Choroid plexus epithelial cell (primary cell): ENCODE results near the gene KRTAP10-12.
"Not testable (repeated sequence)": the region's sequence is repeated elsewhere in the genome, so short reads cannot be mapped to it uniquely, and the experiment has no call there.

Source experiments
- DNase-seq: peaks from one replicate; pipeline ENCODE4 v3.0.0-alpha.2; 2010; ENCODE audit warnings: low read depth
- H3K4me3 ChIP-seq: 2 replicates; pipeline ENCODE4 v1.5.1; 2011; ENCODE audit warnings: low read depth, mild to moderate bottlenecking, control low read depth, low read length, moderate library complexity
- TF ChIP-seq, protein P1 (sequence below): conservative IDR thresholded peaks from 2 replicates; pipeline ENCODE4 v1.5.1; 2011; ENCODE audit warnings: low read depth, mild to moderate bottlenecking, control low read depth, inconsistent platforms, low read length, moderate library complexity

The KRTAP10-12 gene

DNA sequence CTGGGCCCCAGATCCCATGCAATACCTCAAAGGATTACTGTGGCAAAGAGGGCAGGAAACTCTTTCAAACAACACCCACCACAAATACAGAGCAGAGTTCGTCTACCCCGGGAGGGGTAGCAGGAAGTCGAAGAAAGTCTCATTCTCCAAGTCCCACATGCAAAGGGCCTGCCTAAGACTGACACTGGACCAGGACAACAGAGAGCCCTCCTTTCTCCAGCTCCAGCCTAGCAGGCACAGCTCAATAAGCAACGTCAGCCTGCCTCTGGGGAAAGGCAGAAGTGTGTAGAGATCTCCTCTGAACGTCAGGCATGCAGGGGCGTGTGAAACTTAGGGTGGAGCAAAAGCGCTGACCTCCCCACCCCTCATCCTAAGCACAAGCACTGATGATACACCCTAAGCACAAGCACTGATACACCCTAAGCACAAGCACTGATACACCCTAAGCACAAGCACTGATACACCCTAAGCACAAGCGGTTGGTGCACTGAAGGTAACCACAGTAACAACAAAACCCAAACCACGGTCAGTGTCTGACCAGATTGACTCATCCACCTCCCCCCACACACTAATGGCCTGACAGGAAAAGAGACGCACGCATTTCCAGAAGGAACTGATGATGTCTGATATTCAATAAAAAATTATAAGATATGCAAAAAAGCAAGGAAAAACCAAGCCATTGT is 37.9 kb upstream of the KRTAP10-12 start:
- TF ChIP-seq, protein P1, sequence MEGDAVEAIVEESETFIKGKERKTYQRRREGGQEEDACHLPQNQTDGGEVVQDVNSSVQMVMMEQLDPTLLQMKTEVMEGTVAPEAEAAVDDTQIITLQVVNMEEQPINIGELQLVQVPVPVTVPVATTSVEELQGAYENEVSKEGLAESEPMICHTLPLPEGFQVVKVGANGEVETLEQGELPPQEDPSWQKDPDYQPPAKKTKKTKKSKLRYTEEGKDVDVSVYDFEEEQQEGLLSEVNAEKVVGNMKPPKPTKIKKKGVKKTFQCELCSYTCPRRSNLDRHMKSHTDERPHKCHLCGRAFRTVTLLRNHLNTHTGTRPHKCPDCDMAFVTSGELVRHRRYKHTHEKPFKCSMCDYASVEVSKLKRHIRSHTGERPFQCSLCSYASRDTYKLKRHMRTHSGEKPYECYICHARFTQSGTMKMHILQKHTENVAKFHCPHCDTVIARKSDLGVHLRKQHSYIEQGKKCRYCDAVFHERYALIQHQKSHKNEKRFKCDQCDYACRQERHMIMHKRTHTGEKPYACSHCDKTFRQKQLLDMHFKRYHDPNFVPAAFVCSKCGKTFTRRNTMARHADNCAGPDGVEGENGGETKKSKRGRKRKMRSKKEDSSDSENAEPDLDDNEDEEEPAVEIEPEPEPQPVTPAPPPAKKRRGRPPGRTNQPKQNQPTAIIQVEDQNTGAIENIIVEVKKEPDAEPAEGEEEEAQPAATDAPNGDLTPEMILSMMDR = no peak
- H3K4me3 ChIP-seq = no peak overlapping the region
- DNase-seq = no peak

DNA sequence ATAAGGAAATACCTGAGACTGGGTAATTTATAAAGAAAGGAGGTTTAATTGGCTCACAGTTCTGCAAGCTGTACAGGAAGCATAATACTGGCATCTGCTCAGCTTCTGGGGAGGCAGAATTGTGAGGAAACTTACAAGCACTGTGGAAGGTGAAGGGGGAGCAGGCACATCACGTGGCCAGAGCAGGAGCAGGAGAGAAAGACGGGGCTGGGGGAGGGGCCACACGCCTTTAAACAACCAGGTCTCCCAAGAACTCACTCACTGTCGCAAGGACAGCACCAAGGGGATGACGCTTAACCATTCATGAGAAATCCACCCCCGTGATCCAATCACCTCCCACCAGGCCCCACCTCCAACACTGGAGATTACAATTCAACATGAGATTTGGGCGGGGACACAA is 35.4 kb upstream of the KRTAP10-12 start:
- not testable (repeated sequence) for DNase-seq, H3K4me3 ChIP-seq

DNA sequence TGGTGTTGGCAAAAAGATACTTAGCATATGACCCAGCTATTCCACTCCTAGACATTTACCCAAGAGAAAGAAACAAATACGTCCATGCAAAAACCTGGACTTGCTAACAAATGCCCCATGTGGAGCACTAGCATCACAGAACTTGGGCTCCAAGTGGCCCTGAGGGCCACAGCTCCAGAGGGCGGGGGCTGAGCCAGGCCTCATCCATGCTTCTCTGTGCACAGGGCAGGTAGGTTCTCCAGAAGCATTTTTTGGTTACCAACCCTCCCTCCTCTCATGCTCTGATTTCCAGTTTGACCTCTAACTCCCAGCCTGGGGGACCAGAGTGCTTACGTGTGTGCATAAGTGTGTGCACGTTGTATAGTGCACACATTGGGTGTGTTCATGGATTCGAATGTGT is 32.3 kb upstream of the KRTAP10-12 start:
- DNase-seq = no peak
- TF ChIP-seq, protein P1 = no peak
- no peak overlapping the region for H3K4me3 ChIP-seq

- no peak for DNase-seq
- TF ChIP-seq, protein P1 = no peak
- no peak within 1 kb of the TSS for H3K4me3 ChIP-seq
Observed at GRCh38 chr21:44666401-44667320, 30.3 kb upstream of the KRTAP10-12 start, which contains the start of gene KRTAP12-2. Gene KRTAP12-2, minus strand, starts transcription at chr21:44666927. Its CDS starts 41 bp downstream, at chr21:44666886.

GRCh38 chr21:44667612-44668011 is 29.4 kb upstream of the KRTAP10-12 start:
- TF ChIP-seq, protein P1 = no peak
- no peak for DNase-seq

DNA sequence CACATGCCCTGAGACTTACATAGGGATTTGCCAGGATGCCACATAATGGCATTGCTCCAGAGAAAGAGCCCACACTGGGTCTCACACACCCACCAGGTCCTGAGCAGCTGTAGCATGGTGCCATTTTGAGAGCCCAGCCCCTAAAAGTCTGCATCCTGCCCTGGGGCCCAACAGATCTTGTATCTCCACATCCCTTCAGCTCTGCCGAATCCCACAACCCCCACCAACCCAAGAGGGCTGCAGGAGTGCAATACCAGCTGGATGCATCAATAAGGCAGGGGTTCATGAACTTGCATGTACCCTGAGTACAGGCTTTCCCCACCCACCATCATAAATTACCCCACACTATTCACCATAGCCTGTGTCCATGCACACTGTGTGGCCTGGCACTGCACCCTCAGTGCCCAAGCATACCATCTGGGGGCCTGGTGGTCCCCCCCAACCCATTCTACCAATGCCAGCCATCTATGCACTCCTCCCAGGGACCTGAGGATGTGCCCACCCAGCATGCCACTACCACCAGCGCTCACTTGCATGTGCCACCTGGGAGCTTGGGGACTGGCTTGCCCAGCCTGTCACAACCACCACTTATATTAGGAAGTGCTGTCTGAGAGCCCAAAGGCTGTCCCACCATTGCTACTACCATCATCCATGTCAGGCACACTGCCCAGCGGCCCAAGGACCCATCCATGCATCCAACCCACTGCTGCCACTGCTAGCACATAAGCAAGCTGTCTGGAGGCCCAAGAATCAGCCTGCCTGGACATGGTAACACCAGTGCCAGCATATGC is 26.1 kb upstream of the KRTAP10-12 start:
- no peak overlapping the region for H3K4me3 ChIP-seq
- TF ChIP-seq, protein P1 = no peak
- DNase-seq = no peak

More at GRCh38 chr21:44667612-44668011, 29.4 kb upstream of the KRTAP10-12 start:
- no peak overlapping the region for H3K4me3 ChIP-seq

- TF ChIP-seq, protein P1 = no peak
- no peak overlapping the region for H3K4me3 ChIP-seq
- DNase-seq = no peak
Observed at GRCh38 chr21:44671911-44672310, 25.1 kb upstream of the KRTAP10-12 start.
